K562 (cell line): Measurements from ENCODE around the gene SMAD3. TPM values are rescaled to one million over a fixed set of nuclear protein-coding genes. Genes with fewer than 3 reads are reported as not detected.
A peak's percentile ranks its signal among the peaks of the same experiment; 100 is the strongest.

Source experiments
- BCL6 ChIP-seq: fragments of 250-450 bp; sonication (Bioruptor Pico); IDR thresholded peaks from 2 replicates; pipeline ENCODE4 v1.4.0; 2020
- ESRRB ChIP-seq: fragments of 250-450 bp; sonication (Bioruptor Pico); IDR thresholded peaks from 2 replicates; pipeline ENCODE4 v1.5.0; 2020; ENCODE audit warnings: mild to moderate bottlenecking, moderate library complexity, borderline replicate concordance
- GATAD2A ChIP-seq: fragments of 450-650 bp; IDR thresholded peaks from 2 replicates; pipeline ENCODE4 v1.6.1; 2017
- HDAC1 ChIP-seq, 2 experiments: fragments of 450-650 bp; IDR thresholded peaks; 2 replicates each; pipeline ENCODE4 v1.6.1; 2016 to 2017; ENCODE audit warnings: inconsistent platforms in 1 of 2, mild to moderate bottlenecking in 1 of 2, moderate library complexity in 1 of 2
- SPI1 ChIP-seq: IDR thresholded peaks from 2 replicates; pipeline ENCODE4 v1.6.1; 2011; ENCODE audit warnings: low read depth, low read length, control low read depth, borderline replicate concordance
- TAL1 ChIP-seq: fragments of 450-650 bp; IDR thresholded peaks from 2 replicates; pipeline ENCODE4 v1.6.1; 2016; ENCODE audit warnings: mild to moderate bottlenecking
- ZBTB33 ChIP-seq: sonication (generic); formaldehyde crosslinking; IDR thresholded peaks from 2 replicates; pipeline ENCODE4 v1.8.1; 2023; ENCODE audit warnings: mild to moderate bottlenecking, missing genetic modification reagents
- ZNF140 ChIP-seq: fragments of 250-450 bp; sonication (Bioruptor Pico); IDR thresholded peaks from 2 replicates; pipeline ENCODE4 v1.8.0; 2021; ENCODE audit warnings: moderate library complexity, mild to moderate bottlenecking, inconsistent platforms
- ZNF175 ChIP-seq: fragments of 200-800 bp; sonication (Bioruptor generic); IDR thresholded peaks from 2 replicates; pipeline ENCODE4 v1.6.1; 2016; ENCODE audit warnings: low read depth, mild to moderate bottlenecking, missing genetic modification characterization, missing compliant biosample characterization
- ZNF583 ChIP-seq: fragments of 250-450 bp; sonication (Bioruptor Pico); IDR thresholded peaks from 2 replicates; pipeline ENCODE4 v1.4.0; 2020
- polyA plus RNA-seq, 8 experiments: library from polyadenylated mRNA; depleted of rRNA in 4 of 8; stranded (reverse) in 5 of 8; unstranded in 3 of 8; fragments of >200 nt; fragmentation: Nextera tagmentation in 2 of 8; fragmentation: Illumina TruSeq in 1 of 8; extraction: Ambion mirVana in 2 of 8; extraction: Trizol in 1 of 8; gene quantifications; 2 replicates each; pipeline versions ENCODE4 v1.2.1 to v1.2.3, GENCODE V29; 2011 to 2014; ENCODE audit warnings: inconsistent platforms in 1 of 8, missing spikeins in 1 of 8
- total RNA-seq, 7 experiments: library from RNA; depleted of rRNA in 6 of 7; stranded (reverse); fragments of >200 nt in 6 of 7; fragmentation: Illumina TruSeq in 2 of 7; extraction: Trizol in 2 of 7; gene quantifications; 2 replicates each; pipeline versions ENCODE4 v1.2.1 to v1.2.3, GENCODE V29; 2011 to 2021; ENCODE audit warnings: low replicate concordance in 1 of 7
- TF ChIP-seq, protein P1 (sequence below): fragments of 250-450 bp; sonication (Bioruptor Pico); IDR thresholded peaks from 2 replicates; pipeline ENCODE4 v1.4.0; 2020
- TF ChIP-seq, protein P2 (sequence below): sonication (generic); formaldehyde crosslinking; IDR thresholded peaks from 2 replicates; pipeline ENCODE4 v1.8.0; 2022; ENCODE audit warnings: mild to moderate bottlenecking, missing genetic modification reagents
- TF ChIP-seq, protein P3 (sequence below): fragments of 250-450 bp; sonication (Bioruptor Pico); IDR thresholded peaks from 2 replicates; pipeline ENCODE4 v1.4.0; 2020

The SMAD3 gene
- total and polyA plus RNA-seq, 9 of the 15 experiments (the other 6 are each of a cell fraction or from before 2014, with no cell fraction given), result 4.3 to 39.2 (median 11.1) TPM

DNA sequence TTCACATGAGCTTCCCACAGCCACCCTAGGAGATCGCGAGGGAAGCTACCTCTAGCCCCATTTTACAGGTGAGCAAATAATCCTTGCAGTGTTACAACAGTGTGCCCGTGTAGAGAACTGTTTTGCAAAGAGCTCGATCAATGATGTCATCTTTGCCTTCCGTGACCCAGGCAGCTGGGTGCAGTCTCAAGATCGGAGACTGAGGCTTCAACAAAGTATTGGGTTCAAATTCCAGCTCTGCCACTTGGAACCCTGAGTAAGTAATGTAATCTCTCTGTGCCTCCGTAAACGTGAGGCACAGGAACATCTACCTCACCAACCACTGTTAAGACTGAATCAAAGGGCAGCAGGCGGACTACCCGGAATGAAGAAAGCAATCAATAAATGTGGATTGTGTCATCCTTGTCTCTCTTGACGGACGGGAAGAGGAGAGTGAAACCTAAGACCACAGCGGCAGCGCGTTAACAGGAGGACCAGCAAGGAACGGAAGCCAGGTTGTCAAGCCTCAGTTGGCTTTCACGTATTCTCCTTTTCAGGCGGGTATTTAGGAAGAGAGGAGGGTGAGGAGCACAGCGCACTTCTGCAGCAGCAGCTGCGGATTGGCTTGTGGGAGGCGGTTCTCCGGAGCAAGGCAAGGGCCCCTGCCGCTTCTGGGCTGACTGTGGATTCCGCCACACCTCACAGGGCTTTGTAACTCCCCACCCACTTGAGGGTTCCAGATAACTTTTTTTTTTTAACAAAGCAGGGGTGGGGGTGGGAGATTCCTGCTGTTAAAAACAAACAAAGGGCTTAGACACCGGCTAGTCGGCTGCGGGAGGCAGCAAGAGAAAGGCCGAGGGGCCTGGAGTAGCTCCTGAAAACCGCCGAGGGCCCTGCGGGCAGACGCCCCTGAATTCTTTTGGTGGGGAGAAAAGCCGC is 1.5 kb upstream of the SMAD3 start (continued):
- TF ChIP-seq, protein P1, sequence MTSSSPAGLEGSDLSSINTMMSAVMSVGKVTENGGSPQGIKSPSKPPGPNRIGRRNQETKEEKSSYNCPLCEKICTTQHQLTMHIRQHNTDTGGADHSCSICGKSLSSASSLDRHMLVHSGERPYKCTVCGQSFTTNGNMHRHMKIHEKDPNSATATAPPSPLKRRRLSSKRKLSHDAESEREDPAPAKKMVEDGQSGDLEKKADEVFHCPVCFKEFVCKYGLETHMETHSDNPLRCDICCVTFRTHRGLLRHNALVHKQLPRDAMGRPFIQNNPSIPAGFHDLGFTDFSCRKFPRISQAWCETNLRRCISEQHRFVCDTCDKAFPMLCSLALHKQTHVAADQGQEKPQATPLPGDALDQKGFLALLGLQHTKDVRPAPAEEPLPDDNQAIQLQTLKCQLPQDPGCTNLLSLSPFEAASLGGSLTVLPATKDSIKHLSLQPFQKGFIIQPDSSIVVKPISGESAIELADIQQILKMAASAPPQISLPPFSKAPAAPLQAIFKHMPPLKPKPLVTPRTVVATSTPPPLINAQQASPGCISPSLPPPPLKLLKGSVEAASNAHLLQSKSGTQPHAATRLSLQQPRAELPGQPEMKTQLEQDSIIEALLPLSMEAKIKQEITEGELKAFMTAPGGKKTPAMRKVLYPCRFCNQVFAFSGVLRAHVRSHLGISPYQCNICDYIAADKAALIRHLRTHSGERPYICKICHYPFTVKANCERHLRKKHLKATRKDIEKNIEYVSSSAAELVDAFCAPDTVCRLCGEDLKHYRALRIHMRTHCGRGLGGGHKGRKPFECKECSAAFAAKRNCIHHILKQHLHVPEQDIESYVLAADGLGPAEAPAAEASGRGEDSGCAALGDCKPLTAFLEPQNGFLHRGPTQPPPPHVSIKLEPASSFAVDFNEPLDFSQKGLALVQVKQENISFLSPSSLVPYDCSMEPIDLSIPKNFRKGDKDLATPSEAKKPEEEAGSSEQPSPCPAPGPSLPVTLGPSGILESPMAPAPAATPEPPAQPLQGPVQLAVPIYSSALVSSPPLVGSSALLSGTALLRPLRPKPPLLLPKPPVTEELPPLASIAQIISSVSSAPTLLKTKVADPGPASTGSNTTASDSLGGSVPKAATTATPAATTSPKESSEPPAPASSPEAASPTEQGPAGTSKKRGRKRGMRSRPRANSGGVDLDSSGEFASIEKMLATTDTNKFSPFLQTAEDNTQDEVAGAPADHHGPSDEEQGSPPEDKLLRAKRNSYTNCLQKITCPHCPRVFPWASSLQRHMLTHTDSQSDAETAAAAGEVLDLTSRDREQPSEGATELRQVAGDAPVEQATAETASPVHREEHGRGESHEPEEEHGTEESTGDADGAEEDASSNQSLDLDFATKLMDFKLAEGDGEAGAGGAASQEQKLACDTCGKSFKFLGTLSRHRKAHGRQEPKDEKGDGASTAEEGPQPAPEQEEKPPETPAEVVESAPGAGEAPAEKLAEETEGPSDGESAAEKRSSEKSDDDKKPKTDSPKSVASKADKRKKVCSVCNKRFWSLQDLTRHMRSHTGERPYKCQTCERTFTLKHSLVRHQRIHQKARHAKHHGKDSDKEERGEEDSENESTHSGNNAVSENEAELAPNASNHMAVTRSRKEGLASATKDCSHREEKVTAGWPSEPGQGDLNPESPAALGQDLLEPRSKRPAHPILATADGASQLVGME, result no peak
- TF ChIP-seq, protein P2, sequence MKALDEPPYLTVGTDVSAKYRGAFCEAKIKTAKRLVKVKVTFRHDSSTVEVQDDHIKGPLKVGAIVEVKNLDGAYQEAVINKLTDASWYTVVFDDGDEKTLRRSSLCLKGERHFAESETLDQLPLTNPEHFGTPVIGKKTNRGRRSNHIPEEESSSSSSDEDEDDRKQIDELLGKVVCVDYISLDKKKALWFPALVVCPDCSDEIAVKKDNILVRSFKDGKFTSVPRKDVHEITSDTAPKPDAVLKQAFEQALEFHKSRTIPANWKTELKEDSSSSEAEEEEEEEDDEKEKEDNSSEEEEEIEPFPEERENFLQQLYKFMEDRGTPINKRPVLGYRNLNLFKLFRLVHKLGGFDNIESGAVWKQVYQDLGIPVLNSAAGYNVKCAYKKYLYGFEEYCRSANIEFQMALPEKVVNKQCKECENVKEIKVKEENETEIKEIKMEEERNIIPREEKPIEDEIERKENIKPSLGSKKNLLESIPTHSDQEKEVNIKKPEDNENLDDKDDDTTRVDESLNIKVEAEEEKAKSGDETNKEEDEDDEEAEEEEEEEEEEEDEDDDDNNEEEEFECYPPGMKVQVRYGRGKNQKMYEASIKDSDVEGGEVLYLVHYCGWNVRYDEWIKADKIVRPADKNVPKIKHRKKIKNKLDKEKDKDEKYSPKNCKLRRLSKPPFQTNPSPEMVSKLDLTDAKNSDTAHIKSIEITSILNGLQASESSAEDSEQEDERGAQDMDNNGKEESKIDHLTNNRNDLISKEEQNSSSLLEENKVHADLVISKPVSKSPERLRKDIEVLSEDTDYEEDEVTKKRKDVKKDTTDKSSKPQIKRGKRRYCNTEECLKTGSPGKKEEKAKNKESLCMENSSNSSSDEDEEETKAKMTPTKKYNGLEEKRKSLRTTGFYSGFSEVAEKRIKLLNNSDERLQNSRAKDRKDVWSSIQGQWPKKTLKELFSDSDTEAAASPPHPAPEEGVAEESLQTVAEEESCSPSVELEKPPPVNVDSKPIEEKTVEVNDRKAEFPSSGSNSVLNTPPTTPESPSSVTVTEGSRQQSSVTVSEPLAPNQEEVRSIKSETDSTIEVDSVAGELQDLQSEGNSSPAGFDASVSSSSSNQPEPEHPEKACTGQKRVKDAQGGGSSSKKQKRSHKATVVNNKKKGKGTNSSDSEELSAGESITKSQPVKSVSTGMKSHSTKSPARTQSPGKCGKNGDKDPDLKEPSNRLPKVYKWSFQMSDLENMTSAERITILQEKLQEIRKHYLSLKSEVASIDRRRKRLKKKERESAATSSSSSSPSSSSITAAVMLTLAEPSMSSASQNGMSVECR, result no peak
- TF ChIP-seq ZBTB33 (CRISPR knock-in tag), result no peak
- no peak for TF ChIP-seq TAL1
- 0 out of 2 replicates have a peak, but pooled peaks have one; percentile 5 for TF ChIP-seq SPI1
- no peak for TF ChIP-seq ZNF175 (CRISPR knock-in tag)
- TF ChIP-seq, protein P3, sequence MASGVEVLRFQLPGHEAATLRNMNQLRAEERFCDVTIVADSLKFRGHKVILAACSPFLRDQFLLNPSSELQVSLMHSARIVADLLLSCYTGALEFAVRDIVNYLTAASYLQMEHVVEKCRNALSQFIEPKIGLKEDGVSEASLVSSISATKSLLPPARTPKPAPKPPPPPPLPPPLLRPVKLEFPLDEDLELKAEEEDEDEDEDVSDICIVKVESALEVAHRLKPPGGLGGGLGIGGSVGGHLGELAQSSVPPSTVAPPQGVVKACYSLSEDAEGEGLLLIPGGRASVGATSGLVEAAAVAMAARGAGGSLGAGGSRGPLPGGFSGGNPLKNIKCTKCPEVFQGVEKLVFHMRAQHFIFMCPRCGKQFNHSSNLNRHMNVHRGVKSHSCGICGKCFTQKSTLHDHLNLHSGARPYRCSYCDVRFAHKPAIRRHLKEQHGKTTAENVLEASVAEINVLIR (CRISPR knock-in tag), result no peak
- no peak for TF ChIP-seq GATAD2A
- TF ChIP-seq HDAC1 (IDR thresholded peaks at IDR 0.05), result 0 out of 4 replicates have a peak, but pooled peaks of 1 of the 2 experiments have one; percentile 32
- TF ChIP-seq BCL6 (CRISPR knock-in tag), result no peak
- TF ChIP-seq ESRRB (CRISPR knock-in tag), result no peak
- no peak for TF ChIP-seq ZNF140 (CRISPR knock-in tag)
- TF ChIP-seq ZNF583 (CRISPR knock-in tag), result no peak
